Measurements from ENCODE around the gene ZIC1.

- TF ChIP-seq POLR2AphosphoS5 (IDR thresholded peaks at IDR 0.05; ENCODE audit: low read depth) (no peak), CTCF (conservative IDR thresholded peaks at IDR 0.05; ENCODE audit: low read depth in 2 of 2) (no peak), NANOG (IDR thresholded peaks at IDR 0.05; ENCODE audit: borderline replicate concordance) (no peak), EZH2 (IDR thresholded peaks at IDR 0.05; ENCODE audit: low read depth, unreplicated experiment) (peak; percentile 79), JUNB (IDR thresholded peaks at IDR 0.05; ENCODE audit: unreplicated experiment) (no peak), EZH2phosphoT487 (IDR thresholded peaks at IDR 0.05; ENCODE audit: unreplicated experiment) (no peak), REST (IDR thresholded peaks at IDR 0.05; ENCODE audit: unreplicated experiment) (no peak), ETS1 (IDR thresholded peaks at IDR 0.05) (no peak), ZNF331 (CRISPR knock-in tag; IDR thresholded peaks at IDR 0.05; ENCODE audit: low read depth) (no peak), ZNF114 (CRISPR knock-in tag; IDR thresholded peaks at IDR 0.05) (no peak), STAT1 (IDR thresholded peaks at IDR 0.05; ENCODE audit: unreplicated experiment) (no peak), CREB1 (CRISPR knock-in tag; IDR thresholded peaks at IDR 0.05; ENCODE audit: low read depth) (no peak)
Observed at GRCh38 chr3:147406028-147406931, 2.9 kb upstream of the ZIC1 start, which contains the start of gene ZIC4.
